GM23248 (cell line): Measurements from ENCODE around the gene MSRB3. TPM values are rescaled to one million over a fixed set of nuclear protein-coding genes. Genes with fewer than 3 reads are reported as not detected.

Source experiments
- DNase-seq: peaks from one replicate; pipeline ENCODE4 v3.0.0-alpha.2; 2015
- H2AFZ ChIP-seq: fragments of 200-600 bp; sonication (generic); 2 replicates; pipeline ENCODE4 v1.6.1; 2016; ENCODE audit warnings: antibody characterized with exemption
- H3F3A ChIP-seq: fragments of 200-600 bp; sonication (generic); 2 replicates; pipeline ENCODE4 v1.6.1; 2016; ENCODE audit warnings: mild to moderate bottlenecking, antibody characterized with exemption, mixed run types; ENCODE audit not compliant: insufficient read depth
- H3K27ac ChIP-seq: fragments of 200-600 bp; sonication (generic); 2 replicates; pipeline ENCODE4 v1.5.1; 2016; ENCODE audit warnings: mild to moderate bottlenecking
- H3K27me3 ChIP-seq: fragments of 200-600 bp; sonication (generic); replicated peaks from 2 replicates; pipeline ENCODE4 v1.6.1; 2016; ENCODE audit warnings: mild to moderate bottlenecking; ENCODE audit not compliant: insufficient read depth
- H3K36me3 ChIP-seq: fragments of 200-600 bp; sonication (generic); 2 replicates; pipeline ENCODE4 v1.6.1; 2016; ENCODE audit warnings: low read depth, mild to moderate bottlenecking
- H3K4me1 ChIP-seq: fragments of 200-600 bp; sonication (generic); 2 replicates; pipeline ENCODE4 v1.6.1; 2016; ENCODE audit warnings: mild to moderate bottlenecking; ENCODE audit not compliant: insufficient read depth
- H3K4me2 ChIP-seq: fragments of 200-600 bp; sonication (generic); one replicate; pipeline ENCODE4 v1.6.1; 2016; ENCODE audit warnings: mild to moderate bottlenecking; ENCODE audit not compliant: unreplicated experiment
- H3K4me3 ChIP-seq: fragments of 200-600 bp; sonication (generic); 2 replicates; pipeline ENCODE4 v1.5.1; 2016; ENCODE audit warnings: mild to moderate bottlenecking
- H3K79me2 ChIP-seq: fragments of 200-600 bp; sonication (generic); 2 replicates; pipeline ENCODE4 v1.6.1; 2016; ENCODE audit warnings: mild to moderate bottlenecking; ENCODE audit not compliant: insufficient read depth
- H3K9ac ChIP-seq: fragments of 200-600 bp; sonication (generic); 2 replicates; pipeline ENCODE4 v1.6.1; 2016; ENCODE audit warnings: mild to moderate bottlenecking
- H3K9me2 ChIP-seq: fragments of 200-600 bp; sonication (generic); 2 replicates; pipeline ENCODE4 v1.6.1; 2016; ENCODE audit warnings: mixed run types, mild to moderate bottlenecking, moderate library complexity; ENCODE audit not compliant: insufficient read depth
- H3K9me3 ChIP-seq: fragments of 200-600 bp; sonication (generic); one replicate; pipeline ENCODE4 v1.6.1; 2017; ENCODE audit warnings: low read depth
- H4K20me1 ChIP-seq: fragments of 200-600 bp; sonication (generic); 2 replicates; pipeline ENCODE4 v1.6.0; 2016; ENCODE audit not compliant: insufficient read depth
- EZH2 ChIP-seq: fragments of 200-600 bp; sonication (generic); IDR thresholded peaks from 2 replicates; pipeline ENCODE4 v1.6.1; 2018; ENCODE audit warnings: antibody characterized with exemption, mild to moderate bottlenecking; ENCODE audit not compliant: insufficient read depth, poor library complexity, severe bottlenecking
- EZH2phosphoT487 ChIP-seq: fragments of 200-600 bp; sonication (generic); IDR thresholded peaks from 2 replicates; pipeline ENCODE4 v1.6.1; 2018; ENCODE audit warnings: antibody characterized with exemption, moderate library complexity, mild to moderate bottlenecking, low read depth; ENCODE audit not compliant: insufficient read depth
- WGBS, 2 experiments: methylation state at CpG; one replicate each; pipeline ENCODE4 v1.1.6; 2015 to 2017; ENCODE audit warnings: low lambda C conversion rate in 2 of 2, low coverage in 1 of 2; ENCODE audit errors: missing lambda C conversion rate in 2 of 2; 5-methylcytosine and 5-hydroxymethylcytosine counted together
- in situ Hi-C: fragments of 300-500 bp; cut with MboI; formaldehyde crosslinking; loops from 2 replicates; pipeline ENCODE4 v1.15.0; 2020
- polyA plus RNA-seq: library from polyadenylated mRNA; unstranded; fragments of >200 nt; fragmentation: Nextera tagmentation; extraction: Ambion mirVana; gene quantifications from 2 replicates; pipeline ENCODE4 v1.2.1, GENCODE V29; 2016
- total RNA-seq: library from RNA; depleted of rRNA; stranded (reverse); fragments of >200 nt; shearing (Covaris generic); gene quantifications from 2 replicates; pipeline ENCODE4 v1.2.3, GENCODE V29; 2014

MSRB3 gene
- total and polyA plus RNA-seq, 2 experiments from 2014 or later, result 74.1 to 158 TPM

GRCh38 chr12:65460063-65460462 is 181.6 kb downstream of the MSRB3 start:
- Histone ChIP-seq H3K9me2 (no peaks in the 10 kb centered on the region), H3K9ac (no peak overlapping the region), H2AFZ (no peak overlapping the region), H3K4me3 (no peak overlapping the region), H3K4me1 (peaks cover 8% of the 10 kb centered on the region), H3K9me3 (no peaks in the 10 kb centered on the region), H3F3A (peaks cover 5% of the 10 kb centered on the region), H3K27me3 (no peaks in the 10 kb centered on the region), H4K20me1 (no peaks in the 10 kb centered on the region), H3K79me2 (no peaks in the 10 kb centered on the region), H3K36me3 (peaks cover 48% of the 10 kb centered on the region), H3K27ac (no peak overlapping the region), H3K4me2 (no peak overlapping the region)
- TF ChIP-seq EZH2phosphoT487, result no peak
- no peak for TF ChIP-seq EZH2
- DNase-seq, result no peak
- 87 to 91% methylated on average over 8 of the region's 8 CpGs for WGBS, 2 experiments
- in situ Hi-C loops, result no loop called here

- Histone ChIP-seq H2AFZ (no peak overlapping the region), H3K4me2 (no peak overlapping the region), H4K20me1 (no peaks in the 10 kb centered on the region), H3K27ac (no peak overlapping the region), H3F3A (peaks cover 5% of the 10 kb centered on the region), H3K4me1 (peaks cover 9% of the 10 kb centered on the region), H3K79me2 (no peaks in the 10 kb centered on the region), H3K4me3 (no peak overlapping the region), H3K9me3 (no peaks in the 10 kb centered on the region), H3K36me3 (peaks cover 42% of the 10 kb centered on the region), H3K9ac (no peak overlapping the region), H3K9me2 (no peaks in the 10 kb centered on the region), H3K27me3 (no peaks in the 10 kb centered on the region)
- 95 to 96% methylated on average over 2 of the region's 2 CpGs for WGBS, 2 experiments
- TF ChIP-seq EZH2 (no peak), EZH2phosphoT487 (no peak)
- in situ Hi-C loops, result no loop called here
- DNase-seq, result no peak
These were observed 182.5 kb downstream of the MSRB3 start for GRCh38 chr12:65461017-65461416.

GRCh38 chr12:65462484-65462883 is 184.0 kb downstream of the MSRB3 start:
- TF ChIP-seq EZH2phosphoT487 (no peak), EZH2 (no peak)
- H3K4me1 ChIP-seq, result peaks cover 13% of the 10 kb centered on the region
- H3K9ac ChIP-seq, result no peak overlapping the region
- peaks cover 5% of the 10 kb centered on the region for H3F3A ChIP-seq
- H2AFZ ChIP-seq, result no peak overlapping the region
- H3K4me3 ChIP-seq, result no peak overlapping the region
- H3K27ac ChIP-seq, result no peak overlapping the region
- DNase-seq, result no peak
- no peaks in the 10 kb centered on the region for H3K79me2 ChIP-seq
- H4K20me1 ChIP-seq, result no peaks in the 10 kb centered on the region
- no peaks in the 10 kb centered on the region for H3K9me2 ChIP-seq
- 98% methylated on average over 2 of the region's 2 CpGs for WGBS, 2 experiments
- H3K27me3 ChIP-seq, result no peaks in the 10 kb centered on the region
- in situ Hi-C loops, result no loop called here
- H3K36me3 ChIP-seq, result peaks cover 35% of the 10 kb centered on the region
- H3K4me2 ChIP-seq, result no peak overlapping the region
- no peaks in the 10 kb centered on the region for H3K9me3 ChIP-seq

GRCh38 chr12:65463082-65463481 is 184.6 kb downstream of the MSRB3 start:
- in situ Hi-C loops, result no loop called here
- Histone ChIP-seq H3K9me2 (no peaks in the 10 kb centered on the region), H3K4me1 (peaks cover 13% of the 10 kb centered on the region), H4K20me1 (no peaks in the 10 kb centered on the region), H3K4me3 (no peak overlapping the region), H3F3A (peaks cover 5% of the 10 kb centered on the region), H2AFZ (no peak overlapping the region), H3K4me2 (no peak overlapping the region), H3K27me3 (no peaks in the 10 kb centered on the region), H3K36me3 (peaks cover 31% of the 10 kb centered on the region), H3K27ac (no peak overlapping the region), H3K9ac (no peak overlapping the region), H3K9me3 (no peaks in the 10 kb centered on the region), H3K79me2 (no peaks in the 10 kb centered on the region)
- 98% methylated on average over 9 of the region's 9 CpGs for WGBS, 2 experiments
- no peak for DNase-seq
- TF ChIP-seq EZH2phosphoT487 (no peak), EZH2 (no peak)

GRCh38 chr12:65463611-65464010 is 185.1 kb downstream of the MSRB3 start:
- H2AFZ ChIP-seq, result no peak overlapping the region
- in situ Hi-C loops, result no loop called here
- no peaks in the 10 kb centered on the region for H3K9me3 ChIP-seq
- DNase-seq, result no peak
- H3K27ac ChIP-seq, result no peak overlapping the region
- H3K36me3 ChIP-seq, result peaks cover 29% of the 10 kb centered on the region
- H3K4me2 ChIP-seq, result no peak overlapping the region
- peaks cover 13% of the 10 kb centered on the region for H3K4me1 ChIP-seq
- no peaks in the 10 kb centered on the region for H3K9me2 ChIP-seq
- peaks cover 5% of the 10 kb centered on the region for H3F3A ChIP-seq
- no peak overlapping the region for H3K4me3 ChIP-seq
- 100% methylated on average over 1 of the region's 1 CpG for WGBS, 2 experiments
- TF ChIP-seq EZH2phosphoT487 (no peak), EZH2 (no peak)
- no peak overlapping the region for H3K9ac ChIP-seq
- H3K27me3 ChIP-seq, result no peaks in the 10 kb centered on the region
- H3K79me2 ChIP-seq, result no peaks in the 10 kb centered on the region
- H4K20me1 ChIP-seq, result no peaks in the 10 kb centered on the region
